ENCODE measurements around the gene CFAP61.

Gene CFAP61

DNA sequence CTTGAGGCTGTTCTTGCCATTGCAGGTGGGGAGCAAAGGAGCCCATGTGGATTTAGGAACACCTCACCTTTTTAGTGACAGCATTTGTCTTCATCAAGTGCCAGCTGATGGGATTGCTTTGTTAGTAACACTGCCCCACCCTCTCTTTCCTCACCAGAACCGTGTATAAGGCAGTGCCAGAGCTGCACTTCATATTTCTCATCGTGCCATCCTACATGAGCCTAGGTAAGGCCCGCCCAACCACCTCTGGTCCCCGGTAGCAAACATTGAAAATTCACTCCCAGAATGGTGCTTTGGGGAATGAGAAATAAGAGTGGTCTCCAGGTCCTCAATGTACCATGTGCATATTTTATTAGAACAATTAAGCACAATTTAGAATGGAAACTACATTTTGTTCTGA lies 22.7 kb downstream of the CFAP61 start:
- no peaks in the 10 kb centered on the region for H3K36me3 ChIP-seq (ENCODE audit: low read length)
- H3K27me3 ChIP-seq (ENCODE audit: low read length), result no peaks in the 10 kb centered on the region
- no peak overlapping the region for H3K27ac ChIP-seq (ENCODE audit: low read depth, low read length)
- no peaks in the 10 kb centered on the region for H4K20me1 ChIP-seq (ENCODE audit: low read depth, low read length)
- no peaks in the 10 kb centered on the region for H3K9me3 ChIP-seq (ENCODE audit: insufficient read depth, low read length)
- H3F3A ChIP-seq (ENCODE audit: insufficient read depth), result no peaks in the 10 kb centered on the region
- no peaks in the 10 kb centered on the region for H3K9me2 ChIP-seq (replicated peaks; ENCODE audit: insufficient read depth, low read length)
- no peak overlapping the region for H3K9ac ChIP-seq (ENCODE audit: low read length)
- TF ChIP-seq, protein P1, sequence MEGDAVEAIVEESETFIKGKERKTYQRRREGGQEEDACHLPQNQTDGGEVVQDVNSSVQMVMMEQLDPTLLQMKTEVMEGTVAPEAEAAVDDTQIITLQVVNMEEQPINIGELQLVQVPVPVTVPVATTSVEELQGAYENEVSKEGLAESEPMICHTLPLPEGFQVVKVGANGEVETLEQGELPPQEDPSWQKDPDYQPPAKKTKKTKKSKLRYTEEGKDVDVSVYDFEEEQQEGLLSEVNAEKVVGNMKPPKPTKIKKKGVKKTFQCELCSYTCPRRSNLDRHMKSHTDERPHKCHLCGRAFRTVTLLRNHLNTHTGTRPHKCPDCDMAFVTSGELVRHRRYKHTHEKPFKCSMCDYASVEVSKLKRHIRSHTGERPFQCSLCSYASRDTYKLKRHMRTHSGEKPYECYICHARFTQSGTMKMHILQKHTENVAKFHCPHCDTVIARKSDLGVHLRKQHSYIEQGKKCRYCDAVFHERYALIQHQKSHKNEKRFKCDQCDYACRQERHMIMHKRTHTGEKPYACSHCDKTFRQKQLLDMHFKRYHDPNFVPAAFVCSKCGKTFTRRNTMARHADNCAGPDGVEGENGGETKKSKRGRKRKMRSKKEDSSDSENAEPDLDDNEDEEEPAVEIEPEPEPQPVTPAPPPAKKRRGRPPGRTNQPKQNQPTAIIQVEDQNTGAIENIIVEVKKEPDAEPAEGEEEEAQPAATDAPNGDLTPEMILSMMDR (IDR thresholded peaks at IDR 0.05; ENCODE audit: insufficient read depth, low read length, poor library complexity, severe bottlenecking), result no peak
- TF ChIP-seq EZH2phosphoT487 (conservative IDR thresholded peaks at IDR 0.05; ENCODE audit: low read length), result no peak
- H3K4me3 ChIP-seq (ENCODE audit: insufficient read depth, low read length, poor library complexity, severe bottlenecking), result no peak overlapping the region
- H2AFZ ChIP-seq (ENCODE audit: low read depth, low read length, severe bottlenecking), result no peak overlapping the region
- no peak overlapping the region for H3K4me2 ChIP-seq (ENCODE audit: low read depth, low read length, poor library complexity, severe bottlenecking)
- H3K79me2 ChIP-seq (ENCODE audit: insufficient read depth, low read length), result no peaks in the 10 kb centered on the region

DNA sequence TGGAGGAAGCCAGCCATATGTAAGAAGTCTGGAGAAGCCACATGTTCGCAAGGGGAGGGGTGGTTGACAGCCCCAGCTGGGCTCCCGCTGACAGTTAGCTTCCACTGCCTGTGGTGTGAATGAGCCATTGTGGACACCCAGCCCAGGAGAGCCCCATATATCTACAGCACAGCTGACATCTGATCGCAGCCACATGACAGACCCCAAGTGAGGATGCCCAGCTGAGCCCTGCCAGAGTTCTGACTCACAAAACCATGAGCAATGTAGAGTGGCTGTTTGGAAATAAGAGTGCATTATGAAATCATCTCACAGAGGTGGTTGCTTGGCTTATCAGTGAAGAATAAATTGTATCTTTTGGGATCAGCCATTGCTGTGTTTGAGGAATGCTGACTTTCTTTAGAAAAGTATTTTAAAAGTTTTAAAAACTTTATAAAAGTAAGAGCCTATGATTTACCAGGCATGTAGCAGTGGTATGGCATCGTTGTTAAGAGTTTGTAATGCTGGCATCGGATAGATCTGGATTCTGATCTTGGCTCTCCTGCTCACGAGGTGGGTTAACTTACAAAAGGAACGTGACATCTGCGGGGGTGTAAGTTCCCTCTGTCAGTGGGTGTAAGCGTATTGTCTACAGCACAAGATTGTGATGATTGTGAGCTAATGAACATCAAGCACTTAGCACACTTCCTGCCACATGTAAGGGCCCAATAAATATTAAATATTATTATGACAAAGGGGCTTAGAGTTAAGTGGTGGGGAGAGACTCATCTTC lies 24.1 kb downstream of the CFAP61 start:
- Histone ChIP-seq H2AFZ (ENCODE audit: low read depth, low read length, severe bottlenecking) (no peak overlapping the region), H3K27ac (ENCODE audit: low read depth, low read length) (no peak overlapping the region), H3F3A (ENCODE audit: insufficient read depth) (no peaks in the 10 kb centered on the region), H3K27me3 (ENCODE audit: low read length) (no peaks in the 10 kb centered on the region), H3K4me2 (ENCODE audit: low read depth, low read length, poor library complexity, severe bottlenecking) (no peak overlapping the region), H3K9ac (ENCODE audit: low read length) (no peak overlapping the region), H3K36me3 (ENCODE audit: low read length) (no peaks in the 10 kb centered on the region), H3K4me3 (ENCODE audit: insufficient read depth, low read length, poor library complexity, severe bottlenecking) (no peak overlapping the region), H4K20me1 (ENCODE audit: low read depth, low read length) (no peaks in the 10 kb centered on the region), H3K9me3 (ENCODE audit: insufficient read depth, low read length) (no peaks in the 10 kb centered on the region), H3K79me2 (ENCODE audit: insufficient read depth, low read length) (no peaks in the 10 kb centered on the region), H3K9me2 (replicated peaks; ENCODE audit: insufficient read depth, low read length) (no peaks in the 10 kb centered on the region)
- TF ChIP-seq, protein P1 (IDR thresholded peaks at IDR 0.05; ENCODE audit: insufficient read depth, low read length, poor library complexity, severe bottlenecking), result no peak
- TF ChIP-seq EZH2phosphoT487 (conservative IDR thresholded peaks at IDR 0.05; ENCODE audit: low read length), result no peak

DNA sequence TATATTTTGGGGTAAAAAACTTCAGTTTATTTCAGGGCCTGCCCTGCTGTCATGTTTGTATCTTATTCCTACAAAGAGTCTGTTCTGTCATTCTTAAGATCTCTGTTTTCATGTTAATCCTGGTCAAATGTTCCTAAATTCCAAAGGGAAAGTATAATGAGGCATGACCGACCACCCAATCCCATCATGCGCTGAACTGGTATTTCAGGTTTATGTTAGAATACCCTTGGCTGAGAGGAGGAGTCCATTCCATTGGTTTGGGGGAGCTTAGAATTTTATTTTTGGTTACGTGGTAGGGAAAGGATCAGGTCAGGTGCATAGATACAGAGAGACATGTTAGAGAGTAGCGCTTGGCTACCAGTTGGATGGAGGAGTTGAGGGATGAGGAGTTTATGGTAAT lies 25.7 kb downstream of the CFAP61 start:
- no peaks in the 10 kb centered on the region for H4K20me1 ChIP-seq (ENCODE audit: low read depth, low read length)
- H3K9ac ChIP-seq (ENCODE audit: low read length), result no peak overlapping the region
- H3K27ac ChIP-seq (ENCODE audit: low read depth, low read length), result no peak overlapping the region
- H3F3A ChIP-seq (ENCODE audit: insufficient read depth), result no peaks in the 10 kb centered on the region
- H3K9me2 ChIP-seq (replicated peaks; ENCODE audit: insufficient read depth, low read length), result no peaks in the 10 kb centered on the region
- no peaks in the 10 kb centered on the region for H3K9me3 ChIP-seq (ENCODE audit: insufficient read depth, low read length)
- TF ChIP-seq, protein P1 (IDR thresholded peaks at IDR 0.05; ENCODE audit: insufficient read depth, low read length, poor library complexity, severe bottlenecking), result no peak
- no peak for TF ChIP-seq EZH2phosphoT487 (conservative IDR thresholded peaks at IDR 0.05; ENCODE audit: low read length)
- H3K36me3 ChIP-seq (ENCODE audit: low read length), result no peaks in the 10 kb centered on the region
- H2AFZ ChIP-seq (ENCODE audit: low read depth, low read length, severe bottlenecking), result no peak overlapping the region
- H3K27me3 ChIP-seq (ENCODE audit: low read length), result no peaks in the 10 kb centered on the region
- H3K79me2 ChIP-seq (ENCODE audit: insufficient read depth, low read length), result no peaks in the 10 kb centered on the region
- no peak overlapping the region for H3K4me2 ChIP-seq (ENCODE audit: low read depth, low read length, poor library complexity, severe bottlenecking)
- H3K4me3 ChIP-seq (ENCODE audit: insufficient read depth, low read length, poor library complexity, severe bottlenecking), result no peak overlapping the region
